Stimulated activated CD4-positive, alpha-beta T cell treated with anti-CD3 and anti-CD28 coated beads, Interleukin-4, amount 100 ng/mL, for 1 hour (primary cell): ENCODE results near the gene TTLL10.

Experiments used
- DNase-seq: peaks from one replicate; pipeline ENCODE4 v3.0.0-alpha.2; 2020

TTLL10 gene

DNA sequence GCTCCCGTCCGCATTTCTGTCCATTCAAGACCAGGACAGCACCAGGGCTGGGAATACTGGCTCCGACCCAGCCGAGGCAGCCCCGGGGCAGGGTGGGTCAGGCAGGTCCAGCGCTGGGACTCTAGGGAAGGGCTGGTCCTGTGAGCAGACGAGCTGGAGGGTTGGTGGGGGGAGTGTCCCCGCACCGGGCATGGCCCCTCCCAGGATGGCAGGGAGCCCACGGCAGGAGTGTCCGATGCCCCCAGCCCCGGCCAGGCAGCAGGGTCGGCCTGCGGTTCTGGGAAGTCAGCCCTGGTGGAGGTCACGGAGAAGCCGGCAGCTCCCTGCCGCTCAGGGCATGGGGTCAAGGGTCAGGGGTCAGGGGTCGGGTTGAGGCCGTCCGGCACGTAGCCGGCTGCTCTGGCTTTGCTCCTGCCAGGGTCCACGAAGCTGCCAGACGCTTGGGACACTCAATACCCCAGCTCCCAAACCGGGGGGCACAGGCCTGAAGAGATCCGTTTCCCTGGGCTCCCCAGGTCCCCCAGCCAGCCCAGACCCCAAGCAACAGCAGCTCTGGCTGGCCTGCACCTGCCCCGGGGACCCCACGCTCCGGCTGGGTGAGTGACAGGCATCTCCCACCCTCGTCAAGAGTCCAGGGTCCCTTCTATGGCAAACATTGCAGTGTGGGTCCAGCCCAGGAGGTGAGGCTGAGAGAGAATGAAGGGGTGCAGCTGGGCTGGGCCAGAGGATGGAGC is 66.1 kb downstream of the TTLL10 start:
- no peak for DNase-seq

GRCh38 chr1:1240348-1240732 is 66.7 kb downstream of the TTLL10 start:
- no peak for DNase-seq

GRCh38 chr1:1240822-1241587 is 67.3 kb downstream of the TTLL10 start:
- no peak for DNase-seq

DNA sequence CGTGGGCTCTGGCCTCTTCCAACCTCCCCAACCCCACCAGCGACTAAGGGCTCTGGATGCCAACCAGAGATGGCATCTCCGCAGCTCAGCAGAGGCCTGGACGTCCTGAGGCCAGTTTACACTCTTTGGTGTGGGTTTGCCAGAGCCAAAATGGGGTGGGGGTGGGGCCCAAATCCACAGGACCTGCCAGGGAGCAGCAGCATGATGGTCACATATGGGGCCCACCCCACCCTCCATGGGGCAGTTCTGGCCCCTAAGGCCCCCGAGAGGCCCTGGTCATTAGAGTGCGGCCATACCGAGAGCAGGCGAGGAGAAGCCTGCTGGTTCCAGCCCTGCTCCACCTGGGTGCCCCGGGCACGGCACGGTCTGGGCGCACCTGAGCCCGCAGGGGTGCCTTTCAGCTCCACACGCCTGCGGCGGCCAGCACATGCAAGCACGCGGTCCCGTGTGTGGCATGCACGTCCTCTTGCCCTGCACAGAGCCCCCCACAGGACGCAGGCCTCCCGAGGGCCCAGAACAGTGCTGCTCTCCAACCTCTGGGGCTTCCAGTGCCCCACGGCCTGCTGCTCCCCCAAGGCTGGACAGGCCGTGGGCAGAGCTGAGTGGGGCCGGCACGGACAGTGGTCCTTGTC is 68.0 kb downstream of the TTLL10 start:
- DNase-seq, result no peak

DNA sequence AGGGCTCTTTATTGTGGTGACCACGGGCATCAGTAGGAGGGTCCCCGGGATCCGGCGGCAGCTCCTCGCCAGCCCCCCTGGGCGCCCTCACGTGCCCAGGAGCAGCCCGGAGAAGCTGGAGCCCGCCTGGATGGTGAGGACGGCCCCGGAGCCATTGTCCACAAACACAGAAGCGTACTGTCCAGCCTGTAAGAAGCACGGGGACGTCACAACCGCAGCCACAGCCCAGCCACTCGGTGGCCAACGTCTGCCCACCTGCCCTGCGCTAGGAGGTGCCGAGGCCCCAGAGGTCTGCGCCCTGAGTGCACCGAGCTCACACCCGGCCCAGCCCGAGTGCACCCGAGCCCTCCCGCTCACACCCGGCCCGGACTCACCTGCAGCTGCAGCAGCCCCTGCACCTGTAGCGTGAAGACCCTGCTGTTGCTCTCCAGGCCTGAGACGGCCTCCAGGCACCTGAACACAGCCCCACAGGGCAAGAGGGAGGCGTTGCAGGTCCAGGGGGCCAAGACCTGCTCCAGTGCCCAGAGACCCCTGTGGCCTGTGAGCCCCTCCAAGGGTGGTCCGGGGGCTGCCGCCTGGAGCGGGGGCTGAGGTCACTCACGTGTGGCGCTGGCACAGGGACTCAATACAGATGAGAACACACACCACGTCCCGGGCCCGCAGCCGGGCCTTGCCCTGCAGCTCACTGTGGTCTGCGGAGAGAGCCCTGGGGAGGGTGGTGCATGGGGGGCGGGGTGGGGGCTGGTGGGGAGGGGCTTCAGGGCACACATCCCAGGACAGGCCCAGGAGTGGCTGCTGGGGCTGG is 69.0 kb downstream of the TTLL10 start:
- DNase-seq, result no peak

- DNase-seq, result no peak
Measured at GRCh38 chr1:1243266-1243660, 69.6 kb downstream of the TTLL10 start.

- DNase-seq, result no peak
Measured at GRCh38 chr1:1243807-1244191, 70.1 kb downstream of the TTLL10 start.

DNA sequence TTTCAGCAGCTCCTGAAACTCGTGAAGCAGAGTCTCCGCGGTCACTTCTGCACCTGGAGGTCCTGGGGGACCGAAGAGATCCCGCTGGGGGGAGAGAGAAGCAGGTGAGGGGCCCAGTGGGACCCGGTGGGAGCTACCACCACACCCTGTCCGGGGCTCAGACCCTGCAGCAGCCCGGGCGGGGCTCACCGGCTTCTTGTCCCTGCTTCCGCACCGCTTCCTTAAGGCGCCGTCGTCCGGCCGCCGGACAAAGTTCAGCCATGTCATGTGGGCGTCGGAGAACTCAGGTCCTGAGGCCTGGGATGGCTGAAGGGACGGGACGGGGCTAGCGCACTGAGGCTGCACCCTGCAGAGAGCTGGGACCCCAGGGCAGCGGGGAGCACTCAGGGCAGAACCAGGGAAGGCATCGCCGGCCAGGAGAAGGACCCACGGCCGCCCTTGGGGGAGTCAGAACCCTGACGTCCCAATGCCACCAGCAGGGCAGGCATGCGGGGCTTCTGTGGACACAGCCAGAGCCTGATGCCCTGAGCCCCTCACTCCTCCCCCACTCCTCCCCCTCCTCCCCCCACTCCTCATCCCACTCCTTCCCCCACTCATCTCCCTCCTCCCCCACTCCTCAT is 70.6 kb downstream of the TTLL10 start:
- no peak for DNase-seq

DNA sequence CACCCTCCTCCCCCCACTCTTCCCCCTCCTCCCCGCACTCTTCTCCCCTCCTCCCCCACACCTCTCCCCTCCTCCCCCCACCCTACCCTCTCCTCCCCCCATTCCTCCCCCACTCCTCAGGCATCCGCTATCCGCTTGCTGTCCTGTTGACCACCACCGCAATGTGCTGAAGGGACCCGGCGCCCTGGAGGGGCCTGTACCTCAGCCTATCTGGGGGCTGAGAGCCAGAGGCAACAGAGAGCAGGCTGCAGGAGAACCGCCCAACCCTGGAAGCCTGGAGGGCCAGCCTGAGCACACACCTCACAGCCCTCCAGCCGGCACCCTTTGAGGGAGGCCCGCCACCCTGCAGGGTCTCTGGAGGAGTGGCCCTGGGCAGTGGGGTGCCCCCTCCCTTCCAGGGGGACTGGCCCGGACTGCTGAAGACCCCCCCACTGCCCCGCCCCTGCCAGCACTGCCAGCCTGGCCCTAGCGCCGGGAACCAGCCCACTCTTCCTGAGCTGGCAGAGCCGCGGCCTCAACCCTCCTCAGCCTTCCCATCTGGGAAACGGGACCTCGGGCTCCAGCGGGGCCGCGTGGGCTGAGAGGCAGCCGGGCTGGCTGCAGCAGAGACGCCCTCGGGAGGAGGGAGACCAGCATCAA is 71.6 kb downstream of the TTLL10 start:
- DNase-seq, result no peak

- no peak for DNase-seq
Measured at GRCh38 chr1:1245817-1246576, 72.3 kb downstream of the TTLL10 start.

DNA sequence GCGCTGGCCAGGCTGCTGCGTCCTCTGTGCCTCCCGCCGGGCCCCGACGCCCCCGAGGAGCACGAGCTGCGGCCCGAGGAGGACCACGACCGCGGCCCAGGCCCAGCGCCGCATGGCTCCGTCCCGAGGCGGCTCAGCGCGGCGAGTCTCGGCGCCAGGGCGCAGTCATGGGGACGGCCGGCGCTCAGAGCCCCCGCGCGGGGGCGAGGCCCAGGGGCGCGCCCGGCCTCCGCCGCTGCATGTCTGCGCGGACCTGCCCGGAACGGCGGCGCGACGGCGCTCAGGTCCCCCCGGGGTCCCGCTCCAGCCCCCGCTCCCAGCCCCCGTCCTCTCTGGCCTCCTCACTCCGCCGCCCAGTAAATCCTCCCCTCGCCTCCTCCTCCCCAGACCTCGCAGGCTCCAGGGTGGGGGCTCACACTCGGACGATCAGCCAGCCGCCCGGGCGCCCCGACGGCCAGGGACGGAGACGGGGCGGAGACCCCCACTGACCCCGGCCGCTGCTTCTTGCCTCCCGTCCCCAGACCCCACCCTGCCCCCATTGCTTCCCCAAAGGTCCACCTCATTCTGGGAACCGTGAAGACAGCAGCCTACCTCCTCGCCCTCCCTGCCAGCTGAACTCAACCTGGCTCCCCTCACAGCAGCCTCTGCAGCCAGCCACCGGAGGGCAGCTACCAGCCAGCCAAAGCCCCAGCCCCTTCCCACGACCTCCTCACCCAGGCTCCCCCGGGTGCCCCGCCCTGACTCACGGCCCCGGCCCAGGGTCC is 73.1 kb downstream of the TTLL10 start, which contains the start of gene C1QTNF12:
TSS of gene C1QTNF12 (minus strand) at position 146 of the 764 bp plus-strand sequence. CDS start at position 114, 32 bp downstream.
- no peak for DNase-seq

DNA sequence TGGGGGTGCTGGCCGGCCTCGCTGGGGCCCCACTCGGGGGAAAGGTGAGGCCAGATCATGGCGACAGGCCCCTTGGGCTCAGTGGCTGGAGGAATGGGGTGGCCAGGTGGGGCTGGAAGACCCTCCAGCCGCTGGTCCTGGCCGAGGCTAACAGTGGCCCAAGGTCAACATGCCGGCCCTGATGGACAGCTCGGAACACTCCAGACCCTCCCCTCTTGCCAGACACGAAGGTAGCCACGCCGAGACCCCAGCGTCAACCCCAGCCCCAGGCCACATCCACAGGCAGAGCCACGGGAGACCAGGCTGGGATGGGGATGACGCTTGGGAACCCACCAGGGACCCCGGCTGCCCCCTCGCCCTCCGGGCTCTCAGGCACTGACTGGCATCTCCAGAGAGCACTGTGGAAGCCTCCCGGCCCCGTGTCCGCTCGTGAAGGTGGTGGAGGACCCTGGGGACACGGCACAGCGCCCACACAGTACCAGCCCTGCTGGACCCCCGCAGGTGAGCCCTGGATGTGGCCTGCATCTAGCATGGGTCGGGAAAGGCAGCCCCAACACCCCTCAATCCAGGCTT is 73.7 kb downstream of the TTLL10 start:
- DNase-seq, result no peak
